GM19328 (cell line): Measurements from ENCODE around the gene MCU.

Source experiments
- ATAC-seq: cut with Tn5 transposase; IDR thresholded peaks from one replicate; pipeline ENCODE4 v1.9.1; 2021; ENCODE audit warnings: mild to moderate bottlenecking, moderate library complexity; ENCODE audit not compliant: unreplicated experiment

Gene MCU

GRCh38 chr10:72831696-72832409 lies 139.9 kb downstream of the MCU start:
- no peak for ATAC-seq

GRCh38 chr10:72832701-72833100 lies 140.8 kb downstream of the MCU start:
- no peak for ATAC-seq

GRCh38 chr10:72834183-72834825 lies 142.4 kb downstream of the MCU start:
- no peak for ATAC-seq

GRCh38 chr10:72840319-72840718 lies 148.4 kb downstream of the MCU start:
- ATAC-seq = no peak

GRCh38 chr10:72841487-72841886 lies 149.5 kb downstream of the MCU start:
- no peak for ATAC-seq

GRCh38 chr10:72842164-72842563 lies 150.2 kb downstream of the MCU start:
- no peak for ATAC-seq

- no peak for ATAC-seq
Measured at GRCh38 chr10:72846238-72846637, 154.3 kb downstream of the MCU start.

- no peak for ATAC-seq
Measured at GRCh38 chr10:72847681-72848080, 155.7 kb downstream of the MCU start.

GRCh38 chr10:72850861-72851260 lies 158.9 kb downstream of the MCU start:
- ATAC-seq = no peak

GRCh38 chr10:72851509-72851908 lies 159.6 kb downstream of the MCU start:
- no peak for ATAC-seq

GRCh38 chr10:72852508-72852907 lies 160.6 kb downstream of the MCU start:
- no peak for ATAC-seq

GRCh38 chr10:72855129-72855528 lies 163.2 kb downstream of the MCU start:
- ATAC-seq = no peak

GRCh38 chr10:72855790-72856189 lies 163.8 kb downstream of the MCU start:
- no peak for ATAC-seq

- no peak for ATAC-seq
Measured at GRCh38 chr10:72858067-72858466, 166.1 kb downstream of the MCU start.

- no peak for ATAC-seq
Measured at GRCh38 chr10:72862957-72863356, 171.0 kb downstream of the MCU start.

- ATAC-seq = no peak
Measured at GRCh38 chr10:72875250-72876055, 183.5 kb downstream of the MCU start.

- ATAC-seq = no peak
Measured at GRCh38 chr10:72879245-72879644, 187.3 kb downstream of the MCU start.

GRCh38 chr10:72881291-72881690 lies 189.3 kb downstream of the MCU start:
- ATAC-seq = no peak

- no peak for ATAC-seq
Measured at GRCh38 chr10:72883861-72884260, 191.9 kb downstream of the MCU start.

- ATAC-seq = no peak
Measured at GRCh38 chr10:72885953-72886352, 194.0 kb downstream of the MCU start.

- ATAC-seq = no peak
Measured at GRCh38 chr10:72886621-72887020, 194.7 kb downstream of the MCU start.

GRCh38 chr10:72887043-72887442 lies 195.1 kb downstream of the MCU start:
- ATAC-seq = no peak
